Activated T-helper 2 cell treated with anti-CD3 and anti-CD28 coated beads, Interferon-gamma antibody, Interleukin-2, Interleukin-4, amounts not matched to agents 10 μg/mL and 5 μg/mL and 100 μg/mL, durations not matched to agents 14 hours and 24 hours and 36 hours (primary cell): ENCODE results near the gene CALHM6. TPM values are rescaled to one million over a fixed set of nuclear protein-coding genes. Genes with fewer than 3 reads are reported as not detected.
A peak's percentile ranks its signal among the peaks of the same experiment; 100 is the strongest.

ENCODE experiments used
- DNase-seq: peaks from one replicate; pipeline ENCODE4 v3.0.0; 2021; ENCODE audit warnings: low spot score
- H3K27ac Mint-ChIP-seq: one replicate; pipeline ENCODE4 v1.8.0; 2021; ENCODE audit warnings: mixed read lengths
- H3K27me3 Mint-ChIP-seq: one replicate; pipeline ENCODE4 v1.8.0; 2021; ENCODE audit warnings: low read depth, mixed read lengths
- H3K36me3 Mint-ChIP-seq: one replicate; pipeline ENCODE4 v1.8.0; 2021; ENCODE audit warnings: low read depth, mixed read lengths
- H3K4me1 Mint-ChIP-seq: one replicate; pipeline ENCODE4 v1.8.0; 2021; ENCODE audit warnings: low read depth, mixed read lengths
- H3K4me3 Mint-ChIP-seq: one replicate; pipeline ENCODE4 v1.8.0; 2021; ENCODE audit warnings: low read depth, mild to moderate bottlenecking, moderate library complexity, mixed read lengths
- H3K9me3 Mint-ChIP-seq: one replicate; pipeline ENCODE4 v1.8.0; 2021; ENCODE audit warnings: mixed read lengths
- intact Hi-C: fragments of 100-400 bp; cut with micrococcal nuclease; formaldehyde crosslinking; loops from one replicate; pipeline ENCODE4 v1.15.1; 2023
- total RNA-seq: library from RNA; stranded (reverse); gene quantifications from 2 replicates; pipeline ENCODE4 v1.2.3, GENCODE V29; 2022

CALHM6 gene
- total RNA-seq, 1 donor from 2014 or later, result 9.7 TPM

- peaks cover 3% of the 10 kb centered on the region for H3K36me3 Mint-ChIP-seq
- H3K27ac Mint-ChIP-seq, result no peak overlapping the region
- H3K27me3 Mint-ChIP-seq, result peaks cover 28% of the 10 kb centered on the region
- peaks cover 30% of the 10 kb centered on the region for H3K4me1 Mint-ChIP-seq
- H3K4me3 Mint-ChIP-seq, result no peak overlapping the region
- intact Hi-C loops, result loop anchor here (5.0 kb wide), 1 partner anchor 62 kb away; no protein-coding TSS in a partner anchor
- no peaks in the 10 kb centered on the region for H3K9me3 Mint-ChIP-seq
- no peak for DNase-seq
Observed at GRCh38 chr6:116449565-116449964, 11.6 kb upstream of the CALHM6 start.

DNA sequence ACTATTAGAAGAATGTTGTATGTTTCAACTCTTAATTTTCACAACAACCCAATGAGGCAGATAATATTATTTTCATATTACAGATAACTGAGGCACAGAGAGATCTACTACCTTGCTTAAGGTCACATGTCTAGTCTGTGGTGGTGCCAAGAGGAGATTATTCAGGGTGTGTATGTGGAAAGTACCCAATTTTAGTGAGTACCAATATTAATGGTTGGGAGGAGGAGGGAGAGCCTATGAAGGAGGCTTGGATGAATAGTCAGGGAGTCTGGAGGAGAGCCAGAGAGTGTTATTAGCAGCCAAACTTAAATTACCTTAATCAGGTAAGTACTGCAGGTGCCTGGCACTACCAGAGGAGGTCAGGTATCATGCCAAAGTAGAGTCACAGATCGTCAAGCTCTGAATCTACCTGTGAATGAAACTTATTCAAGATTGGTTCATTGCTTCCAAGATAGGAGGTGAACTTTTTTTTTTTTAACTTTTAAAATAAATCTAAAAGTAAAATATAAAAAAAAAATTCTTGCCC, 10.9 kb upstream of the CALHM6 start:
- intact Hi-C loops, result no loop called here
- Mint-ChIP-seq H3K36me3 (peaks cover 3% of the 10 kb centered on the region), H3K27me3 (peaks cover 28% of the 10 kb centered on the region), H3K4me3 (no peak overlapping the region), H3K4me1 (peaks cover 24% of the 10 kb centered on the region), H3K9me3 (no peaks in the 10 kb centered on the region), H3K27ac (no peak overlapping the region)
- no peak for DNase-seq

DNA sequence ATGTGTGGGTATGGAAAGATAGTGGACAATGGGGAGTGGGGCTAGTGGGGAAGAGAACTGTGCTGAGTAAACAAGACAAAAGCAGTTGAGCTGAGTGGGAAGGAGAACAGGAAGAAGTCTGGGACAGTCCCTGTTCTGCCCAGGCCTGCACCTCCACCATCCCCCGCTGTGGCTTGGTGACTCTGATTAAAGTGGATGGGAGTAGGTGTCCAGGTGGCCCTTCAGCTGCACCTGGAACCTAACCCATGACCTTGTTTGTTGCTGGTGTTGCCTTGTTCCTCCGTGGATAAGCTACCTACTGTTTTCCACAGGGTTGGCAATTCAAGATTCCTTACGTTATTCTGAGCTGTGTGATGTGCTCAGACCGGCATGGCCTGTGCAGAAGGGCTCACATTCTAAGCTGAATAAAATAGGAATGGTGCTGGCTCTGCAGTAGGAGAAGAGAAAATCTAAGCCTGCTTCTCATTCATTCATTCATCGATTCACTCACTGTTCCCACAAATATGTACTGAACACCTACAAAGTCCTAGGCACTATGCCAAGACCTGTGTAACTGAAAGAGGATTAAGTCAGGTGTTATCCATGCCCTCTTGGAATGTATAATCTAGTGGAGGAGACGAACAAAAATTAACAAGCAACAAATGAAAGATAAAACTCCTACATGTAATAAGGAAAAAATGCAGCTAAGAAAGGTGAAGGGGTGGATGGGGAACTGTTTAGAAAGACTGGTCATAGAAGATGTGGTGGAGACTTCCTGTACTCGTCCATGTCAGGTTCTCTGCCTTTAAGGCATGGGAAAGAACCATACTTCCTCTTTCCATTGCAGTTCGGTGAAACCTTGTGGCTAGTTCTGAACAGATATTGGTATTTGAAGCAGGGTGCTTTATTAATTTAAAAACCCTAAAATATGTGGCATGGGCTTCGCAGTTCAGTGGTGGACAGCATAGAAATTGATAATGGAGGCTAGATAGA, 10.1 kb upstream of the CALHM6 start:
- Mint-ChIP-seq H3K9me3 (no peaks in the 10 kb centered on the region), H3K27me3 (peaks cover 32% of the 10 kb centered on the region), H3K4me3 (no peak overlapping the region), H3K27ac (no peak overlapping the region), H3K4me1 (peaks cover 23% of the 10 kb centered on the region), H3K36me3 (peaks cover 3% of the 10 kb centered on the region)
- intact Hi-C loops, result loop anchor here (1.0 kb wide), 1 partner anchor 25 kb away; no protein-coding TSS in a partner anchor
- DNase-seq, result no peak

DNA sequence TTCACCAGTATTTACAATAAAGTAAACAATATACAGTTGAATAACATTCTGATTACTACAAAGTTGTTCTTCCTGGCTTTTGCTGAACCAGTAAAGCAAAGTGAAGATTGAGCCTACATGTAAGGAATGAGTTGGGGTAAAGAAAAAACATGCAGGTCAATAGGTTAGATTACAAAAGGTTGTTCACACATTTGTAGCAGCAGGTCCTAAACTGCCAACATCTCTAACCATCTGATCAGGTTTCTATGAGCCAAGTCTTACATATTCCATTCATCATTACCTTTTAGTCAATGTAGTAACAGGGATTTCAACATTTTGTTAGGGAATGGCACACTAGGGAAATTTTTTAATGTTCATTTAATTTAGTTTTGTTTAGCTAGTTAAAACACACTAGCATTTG, 9.3 kb upstream of the CALHM6 start:
- H3K27ac Mint-ChIP-seq, result no peak overlapping the region
- intact Hi-C loops, result loop anchor here (1.0 kb wide), 1 partner anchor 24 kb away; no protein-coding TSS in a partner anchor
- peaks cover 29% of the 10 kb centered on the region for H3K4me1 Mint-ChIP-seq
- H3K36me3 Mint-ChIP-seq, result peaks cover 3% of the 10 kb centered on the region
- DNase-seq, result no peak
- peaks cover 32% of the 10 kb centered on the region for H3K27me3 Mint-ChIP-seq
- H3K4me3 Mint-ChIP-seq, result no peak overlapping the region
- H3K9me3 Mint-ChIP-seq, result no peaks in the 10 kb centered on the region

- no peak overlapping the region for H3K4me3 Mint-ChIP-seq
- H3K27ac Mint-ChIP-seq, result no peak overlapping the region
- no peaks in the 10 kb centered on the region for H3K9me3 Mint-ChIP-seq
- DNase-seq, result no peak
- peaks cover 32% of the 10 kb centered on the region for H3K27me3 Mint-ChIP-seq
- H3K4me1 Mint-ChIP-seq, result peaks cover 31% of the 10 kb centered on the region
- H3K36me3 Mint-ChIP-seq, result peaks cover 3% of the 10 kb centered on the region
- intact Hi-C loops, result no loop called here
Observed at GRCh38 chr6:116452531-116452930, 8.6 kb upstream of the CALHM6 start.

GRCh38 chr6:116456106-116456505, 5.1 kb upstream of the CALHM6 start:
- intact Hi-C loops, result loop anchor here (5.0 kb wide), 1 partner anchor 174 kb away; no protein-coding TSS in a partner anchor
- Mint-ChIP-seq H3K27ac (no peak overlapping the region), H3K27me3 (peaks cover 28% of the 10 kb centered on the region), H3K4me1 (peaks cover 36% of the 10 kb centered on the region), H3K36me3 (peaks cover 6% of the 10 kb centered on the region), H3K4me3 (no peak overlapping the region), H3K9me3 (peaks cover 2% of the 10 kb centered on the region)
- DNase-seq, result no peak

GRCh38 chr6:116456927-116457326, 4.2 kb upstream of the CALHM6 start:
- H3K4me1 Mint-ChIP-seq, result peaks cover 38% of the 10 kb centered on the region
- peaks cover 9% of the 10 kb centered on the region for H3K36me3 Mint-ChIP-seq
- no peak for DNase-seq
- H3K9me3 Mint-ChIP-seq, result peaks cover 6% of the 10 kb centered on the region
- H3K27me3 Mint-ChIP-seq, result peaks cover 30% of the 10 kb centered on the region
- no peak overlapping the region for H3K27ac Mint-ChIP-seq
- intact Hi-C loops, result loop anchor here (5.0 kb wide), 1 partner anchor 175 kb away; no protein-coding TSS in a partner anchor
- H3K4me3 Mint-ChIP-seq, result no peak overlapping the region

DNA sequence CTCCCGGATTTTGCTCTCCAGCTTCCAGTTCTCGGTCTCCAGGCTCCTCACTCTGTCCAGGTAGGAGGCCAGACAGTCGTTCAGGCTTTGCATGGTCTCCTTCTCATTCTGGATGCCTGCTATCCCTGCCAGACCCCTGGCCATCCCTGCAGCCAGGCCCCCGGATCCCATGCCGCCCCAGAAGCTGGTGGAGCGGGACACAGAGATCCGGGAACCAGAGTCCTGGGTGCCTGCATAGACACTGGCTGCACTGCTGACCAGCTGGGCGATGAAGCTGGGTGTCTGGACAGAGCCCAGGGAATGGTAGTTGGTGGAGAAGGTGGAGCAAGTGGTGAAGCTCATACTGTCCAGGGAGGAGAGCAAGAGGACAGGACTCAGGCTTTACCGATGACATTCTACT, 2.9 kb upstream of the CALHM6 start:
- Mint-ChIP-seq H3K36me3 (peaks cover 14% of the 10 kb centered on the region), H3K4me1 (peaks cover 47% of the 10 kb centered on the region), H3K27me3 (peaks cover 33% of the 10 kb centered on the region), H3K4me3 (no peak overlapping the region), H3K27ac (no peak overlapping the region), H3K9me3 (peaks cover 6% of the 10 kb centered on the region)
- intact Hi-C loops, result loop anchor here (5.0 kb wide), 1 partner anchor 176 kb away; no protein-coding TSS in a partner anchor
- no peak for DNase-seq

DNA sequence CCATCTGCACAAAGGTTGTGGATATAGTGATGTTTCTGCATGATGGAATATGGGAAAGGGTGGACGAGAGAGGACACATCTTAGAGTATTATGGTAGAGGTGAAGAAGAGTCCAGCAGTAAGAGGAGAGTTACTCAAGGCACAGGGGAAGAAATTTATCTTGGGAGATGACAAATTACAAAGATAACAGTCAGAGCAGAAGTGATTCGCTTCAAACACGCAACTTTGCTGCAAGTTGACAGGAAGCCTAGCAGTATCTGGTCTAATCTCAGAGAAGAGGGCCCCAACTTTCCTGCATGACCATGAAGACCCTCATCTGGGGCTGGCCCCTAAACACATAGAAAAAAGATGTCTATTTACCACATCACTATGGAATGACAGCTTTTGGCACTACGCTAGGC, 1.2 kb upstream of the CALHM6 start:
- H3K4me3 Mint-ChIP-seq, result no peak overlapping the region
- H3K9me3 Mint-ChIP-seq, result peaks cover 6% of the 10 kb centered on the region
- H3K36me3 Mint-ChIP-seq, result peaks cover 15% of the 10 kb centered on the region
- H3K27ac Mint-ChIP-seq, result no peak overlapping the region
- intact Hi-C loops, result loop anchor here (2.0 to 5.0 kb wide), 2 partner anchors 15 to 178 kb away; no protein-coding TSS in a partner anchor
- H3K4me1 Mint-ChIP-seq, result peaks cover 55% of the 10 kb centered on the region
- no peak for DNase-seq
- H3K27me3 Mint-ChIP-seq, result peaks cover 31% of the 10 kb centered on the region

- peaks cover 31% of the 10 kb centered on the region for H3K27me3 Mint-ChIP-seq
- H3K27ac Mint-ChIP-seq, result peak overlapping the region; percentile 28
- peaks cover 55% of the 10 kb centered on the region for H3K4me1 Mint-ChIP-seq
- peak overlapping the region; percentile 73 for H3K4me3 Mint-ChIP-seq
- intact Hi-C loops, result loop anchor here (2.0 kb wide), 1 partner anchor 17 kb away; no protein-coding TSS in a partner anchor
- peaks cover 15% of the 10 kb centered on the region for H3K36me3 Mint-ChIP-seq
- DNase-seq, result peak; percentile 50
- H3K9me3 Mint-ChIP-seq, result peaks cover 6% of the 10 kb centered on the region
Observed at GRCh38 chr6:116461932-116462885, 1.0 kb downstream of the CALHM6 start.

DNA sequence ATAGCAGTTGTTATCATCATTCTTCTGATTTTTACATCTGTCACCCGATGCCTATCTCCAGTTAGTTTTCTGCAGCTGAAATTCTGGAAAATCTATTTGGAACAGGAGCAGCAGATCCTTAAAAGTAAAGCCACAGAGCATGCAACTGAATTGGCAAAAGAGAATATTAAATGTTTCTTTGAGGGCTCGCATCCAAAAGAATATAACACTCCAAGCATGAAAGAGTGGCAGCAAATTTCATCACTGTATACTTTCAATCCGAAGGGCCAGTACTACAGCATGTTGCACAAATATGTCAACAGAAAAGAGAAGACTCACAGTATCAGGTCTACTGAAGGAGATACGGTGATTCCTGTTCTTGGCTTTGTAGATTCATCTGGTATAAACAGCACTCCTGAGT, 2.1 kb downstream of the CALHM6 start:
- Mint-ChIP-seq H3K27me3 (peaks cover 37% of the 10 kb centered on the region), H3K4me1 (peaks cover 52% of the 10 kb centered on the region)
- intact Hi-C loops, result no loop called here

DNA sequence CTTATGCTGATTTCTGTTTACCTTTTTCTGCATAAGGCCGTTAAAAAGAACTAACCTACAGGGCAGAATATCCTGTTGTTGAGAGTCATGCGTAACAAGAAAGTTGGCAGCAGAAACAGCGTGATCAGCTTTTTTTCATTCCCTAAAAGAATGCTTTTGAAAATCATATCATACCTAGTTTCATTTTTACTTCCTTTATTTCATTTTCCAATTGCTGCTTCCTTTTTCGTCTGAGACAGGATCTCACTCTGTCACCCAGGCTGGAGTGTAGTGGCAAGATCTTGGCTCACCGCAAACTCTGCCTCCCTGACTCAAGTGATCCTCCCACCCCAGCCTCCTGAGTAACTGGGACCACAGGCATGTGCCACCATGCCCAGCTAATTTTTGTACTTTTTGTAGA, 4.1 kb downstream of the CALHM6 start:
- Mint-ChIP-seq H3K36me3 (peaks cover 15% of the 10 kb centered on the region), H3K9me3 (peaks cover 6% of the 10 kb centered on the region), H3K27ac (no peak overlapping the region), H3K4me3 (no peak overlapping the region), H3K27me3 (peaks cover 40% of the 10 kb centered on the region), H3K4me1 (peaks cover 43% of the 10 kb centered on the region)
- intact Hi-C loops, result no loop called here
- no peak for DNase-seq

More for the DNA sequence above, 2.1 kb downstream of the CALHM6 start:
- Mint-ChIP-seq H3K27ac (no peak overlapping the region), H3K36me3 (peaks cover 15% of the 10 kb centered on the region), H3K4me3 (peak overlapping the region; percentile 73), H3K9me3 (peaks cover 6% of the 10 kb centered on the region)
- DNase-seq, result no peak
